NCI-H1092 (cell line): ENCODE measurements around the gene ADCY9.
"Not testable (repeated sequence)": the region's sequence is repeated elsewhere in the genome, so short reads cannot be mapped to it uniquely, and the experiment has no call there.

Experiments used
- DNase-seq: peaks from one replicate; lab custom pipeline; 2025; lab: John Stamatoyannopoulos, UW

The ADCY9 gene

GRCh38 chr16:3974751-3975150 is 141.5 kb downstream of the ADCY9 start:
- no peak for DNase-seq

- no peak for DNase-seq
Measured at GRCh38 chr16:3971706-3972105, 144.5 kb downstream of the ADCY9 start.

GRCh38 chr16:3971261-3971660 is 145.0 kb downstream of the ADCY9 start:
- DNase-seq, result no peak

DNA sequence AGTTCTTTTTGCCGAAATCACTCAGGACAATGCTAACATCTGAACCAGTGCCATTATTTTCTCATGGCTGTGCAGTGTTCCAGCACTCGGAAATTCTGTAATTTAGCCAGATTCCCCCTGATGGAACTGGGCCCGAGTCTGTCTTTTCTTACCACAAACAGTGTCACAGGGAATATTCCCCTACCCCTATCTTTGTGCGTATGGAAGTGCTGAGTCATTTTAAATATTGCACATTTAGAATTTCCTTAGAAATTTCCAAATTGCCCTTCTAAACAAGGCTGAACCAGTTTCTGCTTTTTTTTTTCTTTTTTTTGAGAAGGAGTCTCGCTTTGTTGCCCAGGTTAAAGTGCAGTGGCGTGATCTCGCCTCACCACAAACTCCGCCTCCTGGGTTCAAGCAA is 147.7 kb downstream of the ADCY9 start:
- no peak for DNase-seq

DNA sequence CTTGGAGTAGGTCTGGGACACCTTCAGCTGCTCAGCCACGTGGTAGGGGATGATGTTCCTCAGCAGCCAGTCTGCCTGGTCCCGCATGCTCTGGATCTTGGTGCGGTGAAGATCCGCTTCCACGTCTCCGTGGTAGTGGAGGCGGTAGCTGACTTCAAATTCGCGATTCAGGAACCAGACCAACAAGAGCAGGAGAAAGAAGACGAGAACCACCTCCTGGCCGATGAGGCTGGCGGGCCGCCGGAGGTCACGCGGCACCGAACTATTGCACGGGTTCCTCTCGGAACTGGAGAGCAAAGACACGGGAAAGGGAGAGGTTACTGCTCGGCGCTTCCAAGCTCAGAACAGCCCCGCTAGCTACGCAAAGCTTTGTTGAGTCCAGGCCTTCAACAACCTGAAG is 149.6 kb downstream of the ADCY9 start:
- DNase-seq, result no peak

DNA sequence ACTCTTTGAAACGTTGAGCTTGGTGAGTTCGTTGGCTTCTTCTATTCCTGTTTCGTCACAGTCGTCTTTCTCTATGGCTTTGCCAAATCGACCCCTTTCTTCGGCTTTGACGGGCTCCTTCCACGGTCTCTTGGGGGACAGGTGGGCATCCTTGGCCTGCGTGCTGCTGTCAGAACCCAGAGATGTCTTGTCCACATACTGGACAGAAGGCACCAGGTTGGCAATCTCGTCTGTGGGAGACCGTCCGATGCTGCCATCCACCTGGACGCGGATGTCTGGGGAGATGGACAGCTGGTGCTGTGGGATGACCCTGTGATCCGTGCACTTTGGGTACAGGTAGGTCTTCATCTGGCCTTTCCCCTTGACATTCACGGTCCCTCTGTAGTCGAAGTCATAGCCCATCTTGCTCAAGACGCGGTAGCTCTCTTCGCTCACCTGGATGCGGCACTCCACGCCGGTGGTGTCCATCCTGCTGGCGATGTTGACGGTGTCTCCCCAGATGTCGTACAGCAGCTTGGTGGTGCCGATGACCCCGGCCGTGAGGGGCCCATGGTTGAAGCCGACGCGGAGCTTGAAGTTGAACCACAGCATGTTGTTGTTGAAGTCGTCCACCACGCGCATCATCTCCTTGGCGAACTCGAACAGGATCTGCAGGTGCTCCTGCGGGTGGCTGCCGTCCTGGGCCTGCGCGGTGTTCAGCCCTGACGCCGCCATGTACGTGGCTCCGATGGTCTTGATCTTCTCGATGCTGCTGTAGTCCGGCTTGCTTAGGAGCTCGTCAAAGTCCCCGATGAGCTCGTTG is 150.3 kb downstream of the ADCY9 start:
- no peak for DNase-seq

DNA sequence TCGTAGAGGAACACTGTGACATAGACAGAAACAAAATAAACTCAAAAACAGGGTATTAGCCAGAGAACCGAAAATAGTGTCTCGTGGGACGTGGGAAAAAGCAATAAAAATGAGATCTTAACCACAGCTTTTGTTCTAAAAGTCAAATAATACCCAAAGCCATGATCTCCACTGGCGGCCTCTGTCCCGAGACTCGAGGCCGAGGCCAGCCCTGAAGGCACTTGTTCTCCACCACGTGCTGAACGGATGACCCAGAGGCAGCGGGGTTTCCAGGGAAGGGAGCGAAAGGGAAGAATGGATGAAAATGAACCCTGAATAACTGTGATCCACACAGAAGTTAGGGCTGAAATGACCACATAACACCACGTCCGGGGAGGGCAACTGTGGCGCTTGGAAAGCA is 150.9 kb downstream of the ADCY9 start:
- DNase-seq, result no peak

DNA sequence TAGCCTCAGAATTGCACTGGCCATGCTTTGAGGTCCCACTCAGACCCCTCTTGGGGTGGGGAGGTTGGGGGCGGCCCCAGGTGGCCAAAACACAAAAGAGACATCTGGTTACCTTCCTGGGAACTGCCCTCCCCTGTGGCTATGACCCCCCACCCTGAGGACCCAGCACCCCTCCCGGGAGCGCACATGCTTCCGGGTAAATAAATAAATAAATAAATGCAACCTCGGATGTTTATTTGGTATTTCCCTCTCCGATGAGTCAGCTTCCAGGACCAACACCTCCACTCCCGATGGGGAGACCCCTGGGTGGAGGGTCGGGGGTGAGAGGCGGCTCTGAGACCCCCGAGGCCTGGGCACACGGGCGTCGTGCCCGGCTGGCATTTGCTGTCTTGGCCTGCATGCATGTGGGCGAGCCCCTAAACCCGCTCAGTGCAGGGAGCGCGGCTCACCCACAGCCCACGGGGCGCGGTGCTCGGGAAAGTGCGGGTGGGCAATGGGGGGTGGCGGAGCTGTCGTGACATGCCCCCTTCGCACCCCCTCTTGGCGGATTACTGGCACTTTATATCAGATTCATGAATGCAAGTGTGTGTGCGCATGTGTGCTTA is 151.5 kb downstream of the ADCY9 start:
- DNase-seq, result no peak

DNA sequence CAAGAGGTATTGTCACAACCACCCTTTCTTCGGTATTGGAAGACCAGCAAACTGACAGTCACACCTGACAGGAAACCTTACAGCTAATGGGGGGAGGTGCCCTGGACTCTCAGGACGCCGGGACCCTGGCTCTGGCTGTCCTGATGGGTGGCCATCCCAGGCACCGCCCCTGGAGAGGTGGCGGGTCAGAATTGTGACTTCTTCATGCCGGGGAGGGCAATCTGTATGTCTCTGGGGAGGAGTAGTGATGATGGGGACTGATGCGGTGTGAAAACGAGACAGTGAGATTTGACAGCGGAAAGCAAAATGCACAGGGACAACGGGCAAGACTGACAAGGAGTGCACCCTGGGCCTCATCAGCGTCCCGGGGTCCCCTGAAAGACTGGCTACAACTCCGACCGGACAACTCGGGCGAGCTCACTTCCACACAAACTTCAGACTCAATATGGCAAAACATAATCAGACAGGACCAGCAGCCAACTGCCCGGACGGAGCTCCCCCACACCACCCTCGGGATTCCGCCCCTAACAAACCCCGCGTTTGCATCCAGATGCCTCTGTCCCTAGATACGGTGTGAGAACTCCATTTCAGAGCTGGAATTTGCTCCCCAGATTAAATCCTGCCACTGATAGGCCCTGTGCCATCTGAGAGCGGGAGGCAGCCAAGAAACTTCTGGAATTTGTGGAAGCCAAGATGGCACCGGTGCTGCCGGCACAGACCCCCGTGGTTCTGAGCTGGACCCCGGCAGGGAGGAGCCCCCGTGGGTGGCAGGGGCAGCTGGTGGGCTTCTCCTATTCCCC is 152.2 kb downstream of the ADCY9 start:
- no peak for DNase-seq

- no peak for DNase-seq
Measured at GRCh38 chr16:3963203-3963602, 153.0 kb downstream of the ADCY9 start.

GRCh38 chr16:3961449-3961849 is 154.8 kb downstream of the ADCY9 start:
- no peak for DNase-seq

DNA sequence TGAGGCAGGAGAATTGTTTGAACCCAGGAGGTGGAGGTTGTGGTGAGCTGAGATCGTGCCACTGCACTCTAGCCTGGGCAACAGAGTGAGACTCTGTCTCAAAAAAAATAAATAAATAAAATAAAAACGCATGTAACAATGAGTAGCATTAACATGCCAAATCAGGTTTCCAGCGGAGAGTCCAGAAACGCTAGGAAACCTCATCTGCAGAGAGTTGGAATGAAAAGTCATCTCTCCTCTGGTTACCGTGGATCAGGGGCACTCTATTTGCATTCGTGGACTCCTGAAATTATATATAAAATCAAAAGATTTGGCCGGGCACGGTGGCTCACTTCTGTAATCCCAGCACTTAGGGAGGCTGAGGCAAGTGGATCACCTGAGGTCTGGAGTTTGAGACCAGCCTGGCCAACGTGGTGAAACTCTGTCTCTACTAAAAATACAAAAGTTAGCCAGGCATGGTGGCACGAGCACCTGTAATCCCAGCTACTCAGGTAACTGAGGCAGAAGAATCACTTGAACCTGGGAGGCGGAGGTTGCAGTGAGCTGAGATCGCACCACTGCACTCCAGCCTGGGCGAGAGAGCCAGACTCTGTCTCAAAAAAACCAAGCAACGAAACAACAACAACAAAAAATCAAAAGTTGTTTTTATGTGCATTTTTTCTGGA is 156.2 kb downstream of the ADCY9 start:
- DNase-seq, result not testable (repeated sequence)

- no peak for DNase-seq
Measured at GRCh38 chr16:3959148-3959547, 157.1 kb downstream of the ADCY9 start.

GRCh38 chr16:3957344-3957980 is 158.8 kb downstream of the ADCY9 start:
- no peak for DNase-seq

DNA sequence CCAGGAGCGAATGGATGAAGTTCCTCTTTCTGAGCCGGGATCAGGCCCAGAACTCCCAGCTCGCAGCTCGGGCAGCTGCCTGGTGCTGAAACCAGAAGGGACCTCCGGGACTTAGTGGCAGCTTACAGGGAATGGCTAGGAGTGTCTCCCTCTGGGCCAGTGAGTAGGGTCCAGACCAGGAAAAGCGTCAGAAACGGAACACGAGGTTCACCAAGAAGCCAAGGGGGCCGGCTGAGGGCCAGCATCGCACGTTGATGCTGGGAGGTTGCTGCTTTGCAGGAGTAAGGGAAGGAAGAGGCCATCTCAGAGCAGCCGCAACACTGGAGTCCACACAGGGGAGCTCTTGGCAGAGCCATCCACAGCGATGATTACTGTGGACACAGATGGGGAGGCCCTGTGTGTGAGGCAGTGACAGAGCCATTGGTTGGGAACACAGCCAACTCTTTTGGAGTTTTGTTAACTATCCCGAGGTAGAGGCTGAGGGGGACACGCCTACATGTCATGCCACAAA is 161.8 kb downstream of the ADCY9 start:
- DNase-seq, result peak; percentile 14

GRCh38 chr16:3953728-3954410 is 162.4 kb downstream of the ADCY9 start:
- DNase-seq, result no peak

GRCh38 chr16:3952737-3953131 is 163.5 kb downstream of the ADCY9 start:
- no peak for DNase-seq

- DNase-seq, result no peak
Measured at GRCh38 chr16:3951861-3952736, 164.1 kb downstream of the ADCY9 start.

GRCh38 chr16:3951380-3951779 is 164.9 kb downstream of the ADCY9 start:
- DNase-seq, result not testable (repeated sequence)
